ENCODE results near the gene TNRC6C.

TNRC6C gene

DNA sequence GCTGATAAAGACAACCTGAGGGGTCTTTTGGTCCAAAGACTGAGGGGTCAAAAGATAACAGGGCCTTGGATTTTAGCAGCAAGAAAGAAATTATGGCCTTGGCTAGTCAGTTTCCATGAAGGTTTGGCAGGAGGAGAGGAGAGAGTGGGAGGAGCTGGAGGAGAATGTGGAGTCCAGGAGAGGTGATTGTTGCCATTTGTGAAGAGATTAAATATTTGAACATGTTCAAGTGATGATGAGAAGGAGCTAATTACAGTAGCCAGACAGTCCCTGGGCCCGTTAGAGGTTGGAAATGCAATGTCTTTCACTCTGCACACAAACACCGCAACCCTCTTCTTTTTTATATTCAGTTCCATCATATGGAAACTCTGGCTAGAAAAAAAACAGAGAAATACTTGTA is 68.6 kb downstream of the TNRC6C start:
- ATAC-seq, result no peak
- TF ChIP-seq ISL1 (CRISPR knock-in tag; IDR thresholded peaks at IDR 0.05) (no peak), OSR1 (CRISPR knock-in tag; IDR thresholded peaks at IDR 0.05) (no peak), ZNF8 (CRISPR knock-in tag; IDR thresholded peaks at IDR 0.05) (no peak), CSDC2 (CRISPR knock-in tag; IDR thresholded peaks at IDR 0.05) (no peak), BACH2 (CRISPR knock-in tag; IDR thresholded peaks at IDR 0.05; ENCODE audit: borderline replicate concordance) (no peak), ESRRG (CRISPR knock-in tag; IDR thresholded peaks at IDR 0.05) (no peak), PPARA (CRISPR knock-in tag; IDR thresholded peaks at IDR 0.05; ENCODE audit: borderline replicate concordance) (no peak), GLIS3 (CRISPR knock-in tag; IDR thresholded peaks at IDR 0.05) (no peak), ZFP30 (CRISPR knock-in tag; IDR thresholded peaks at IDR 0.05) (no peak), ZNF70 (CRISPR knock-in tag; IDR thresholded peaks at IDR 0.05) (no peak)

GRCh38 chr17:78029697-78030096 is 71.2 kb downstream of the TNRC6C start:
- no peak for ATAC-seq
- TF ChIP-seq, protein P1, sequence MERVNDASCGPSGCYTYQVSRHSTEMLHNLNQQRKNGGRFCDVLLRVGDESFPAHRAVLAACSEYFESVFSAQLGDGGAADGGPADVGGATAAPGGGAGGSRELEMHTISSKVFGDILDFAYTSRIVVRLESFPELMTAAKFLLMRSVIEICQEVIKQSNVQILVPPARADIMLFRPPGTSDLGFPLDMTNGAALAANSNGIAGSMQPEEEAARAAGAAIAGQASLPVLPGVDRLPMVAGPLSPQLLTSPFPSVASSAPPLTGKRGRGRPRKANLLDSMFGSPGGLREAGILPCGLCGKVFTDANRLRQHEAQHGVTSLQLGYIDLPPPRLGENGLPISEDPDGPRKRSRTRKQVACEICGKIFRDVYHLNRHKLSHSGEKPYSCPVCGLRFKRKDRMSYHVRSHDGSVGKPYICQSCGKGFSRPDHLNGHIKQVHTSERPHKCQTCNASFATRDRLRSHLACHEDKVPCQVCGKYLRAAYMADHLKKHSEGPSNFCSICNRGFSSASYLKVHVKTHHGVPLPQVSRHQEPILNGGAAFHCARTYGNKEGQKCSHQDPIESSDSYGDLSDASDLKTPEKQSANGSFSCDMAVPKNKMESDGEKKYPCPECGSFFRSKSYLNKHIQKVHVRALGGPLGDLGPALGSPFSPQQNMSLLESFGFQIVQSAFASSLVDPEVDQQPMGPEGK (CRISPR knock-in tag; IDR thresholded peaks at IDR 0.05; ENCODE audit: borderline replicate concordance), result no peak
- no peak for TF ChIP-seq ZFP30 (CRISPR knock-in tag; IDR thresholded peaks at IDR 0.05)
- no peak for TF ChIP-seq TOX (CRISPR knock-in tag; IDR thresholded peaks at IDR 0.05; ENCODE audit: borderline replicate concordance)
- TF ChIP-seq, protein P2, sequence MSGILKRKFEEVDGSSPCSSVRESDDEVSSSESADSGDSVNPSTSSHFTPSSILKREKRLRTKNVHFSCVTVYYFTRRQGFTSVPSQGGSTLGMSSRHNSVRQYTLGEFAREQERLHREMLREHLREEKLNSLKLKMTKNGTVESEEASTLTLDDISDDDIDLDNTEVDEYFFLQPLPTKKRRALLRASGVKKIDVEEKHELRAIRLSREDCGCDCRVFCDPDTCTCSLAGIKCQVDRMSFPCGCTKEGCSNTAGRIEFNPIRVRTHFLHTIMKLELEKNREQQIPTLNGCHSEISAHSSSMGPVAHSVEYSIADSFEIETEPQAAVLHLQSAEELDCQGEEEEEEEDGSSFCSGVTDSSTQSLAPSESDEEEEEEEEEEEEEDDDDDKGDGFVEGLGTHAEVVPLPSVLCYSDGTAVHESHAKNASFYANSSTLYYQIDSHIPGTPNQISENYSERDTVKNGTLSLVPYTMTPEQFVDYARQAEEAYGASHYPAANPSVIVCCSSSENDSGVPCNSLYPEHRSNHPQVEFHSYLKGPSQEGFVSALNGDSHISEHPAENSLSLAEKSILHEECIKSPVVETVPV (CRISPR knock-in tag; IDR thresholded peaks at IDR 0.05), result no peak
- TF ChIP-seq ARNTL (CRISPR knock-in tag; IDR thresholded peaks at IDR 0.05; ENCODE audit: borderline replicate concordance, low read depth), result no peak
- TF ChIP-seq POU6F1 (CRISPR knock-in tag; IDR thresholded peaks at IDR 0.05; ENCODE audit: borderline replicate concordance, low read depth), result no peak
- TF ChIP-seq ISL1 (CRISPR knock-in tag; IDR thresholded peaks at IDR 0.05), result no peak
- TF ChIP-seq ZNF565 (CRISPR knock-in tag; conservative IDR thresholded peaks at IDR 0.05; ENCODE audit: low read depth), result no peak
- TF ChIP-seq OSR1 (CRISPR knock-in tag; IDR thresholded peaks at IDR 0.05), result no peak
- TF ChIP-seq PPARA (CRISPR knock-in tag; IDR thresholded peaks at IDR 0.05; ENCODE audit: borderline replicate concordance), result no peak
- TF ChIP-seq ZNF70 (CRISPR knock-in tag; IDR thresholded peaks at IDR 0.05), result no peak
- TF ChIP-seq, protein P3, sequence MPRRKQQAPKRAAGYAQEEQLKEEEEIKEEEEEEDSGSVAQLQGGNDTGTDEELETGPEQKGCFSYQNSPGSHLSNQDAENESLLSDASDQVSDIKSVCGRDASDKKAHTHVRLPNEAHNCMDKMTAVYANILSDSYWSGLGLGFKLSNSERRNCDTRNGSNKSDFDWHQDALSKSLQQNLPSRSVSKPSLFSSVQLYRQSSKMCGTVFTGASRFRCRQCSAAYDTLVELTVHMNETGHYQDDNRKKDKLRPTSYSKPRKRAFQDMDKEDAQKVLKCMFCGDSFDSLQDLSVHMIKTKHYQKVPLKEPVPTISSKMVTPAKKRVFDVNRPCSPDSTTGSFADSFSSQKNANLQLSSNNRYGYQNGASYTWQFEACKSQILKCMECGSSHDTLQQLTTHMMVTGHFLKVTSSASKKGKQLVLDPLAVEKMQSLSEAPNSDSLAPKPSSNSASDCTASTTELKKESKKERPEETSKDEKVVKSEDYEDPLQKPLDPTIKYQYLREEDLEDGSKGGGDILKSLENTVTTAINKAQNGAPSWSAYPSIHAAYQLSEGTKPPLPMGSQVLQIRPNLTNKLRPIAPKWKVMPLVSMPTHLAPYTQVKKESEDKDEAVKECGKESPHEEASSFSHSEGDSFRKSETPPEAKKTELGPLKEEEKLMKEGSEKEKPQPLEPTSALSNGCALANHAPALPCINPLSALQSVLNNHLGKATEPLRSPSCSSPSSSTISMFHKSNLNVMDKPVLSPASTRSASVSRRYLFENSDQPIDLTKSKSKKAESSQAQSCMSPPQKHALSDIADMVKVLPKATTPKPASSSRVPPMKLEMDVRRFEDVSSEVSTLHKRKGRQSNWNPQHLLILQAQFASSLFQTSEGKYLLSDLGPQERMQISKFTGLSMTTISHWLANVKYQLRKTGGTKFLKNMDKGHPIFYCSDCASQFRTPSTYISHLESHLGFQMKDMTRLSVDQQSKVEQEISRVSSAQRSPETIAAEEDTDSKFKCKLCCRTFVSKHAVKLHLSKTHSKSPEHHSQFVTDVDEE (CRISPR knock-in tag; IDR thresholded peaks at IDR 0.05), result no peak
- no peak for TF ChIP-seq ZC3H10 (CRISPR knock-in tag; IDR thresholded peaks at IDR 0.05)

- ATAC-seq, result no peak
- TF ChIP-seq GLIS3 (CRISPR knock-in tag; IDR thresholded peaks at IDR 0.05) (no peak), TOX (CRISPR knock-in tag; IDR thresholded peaks at IDR 0.05; ENCODE audit: borderline replicate concordance) (no peak), OSR1 (CRISPR knock-in tag; IDR thresholded peaks at IDR 0.05) (no peak), SNAI2 (CRISPR knock-in tag; IDR thresholded peaks at IDR 0.05) (no peak), ZNF70 (CRISPR knock-in tag; IDR thresholded peaks at IDR 0.05) (no peak), PPARA (CRISPR knock-in tag; IDR thresholded peaks at IDR 0.05; ENCODE audit: borderline replicate concordance) (no peak), TCF4 (CRISPR knock-in tag; IDR thresholded peaks at IDR 0.05; ENCODE audit: borderline replicate concordance) (no peak), ZFP3 (CRISPR knock-in tag; IDR thresholded peaks at IDR 0.05) (no peak)
- TF ChIP-seq, protein P2 (CRISPR knock-in tag; IDR thresholded peaks at IDR 0.05), result no peak
- TF ChIP-seq, protein P3 (CRISPR knock-in tag; IDR thresholded peaks at IDR 0.05), result no peak
- TF ChIP-seq, protein P1 (CRISPR knock-in tag; IDR thresholded peaks at IDR 0.05; ENCODE audit: borderline replicate concordance), result no peak
- TF ChIP-seq, protein P4, sequence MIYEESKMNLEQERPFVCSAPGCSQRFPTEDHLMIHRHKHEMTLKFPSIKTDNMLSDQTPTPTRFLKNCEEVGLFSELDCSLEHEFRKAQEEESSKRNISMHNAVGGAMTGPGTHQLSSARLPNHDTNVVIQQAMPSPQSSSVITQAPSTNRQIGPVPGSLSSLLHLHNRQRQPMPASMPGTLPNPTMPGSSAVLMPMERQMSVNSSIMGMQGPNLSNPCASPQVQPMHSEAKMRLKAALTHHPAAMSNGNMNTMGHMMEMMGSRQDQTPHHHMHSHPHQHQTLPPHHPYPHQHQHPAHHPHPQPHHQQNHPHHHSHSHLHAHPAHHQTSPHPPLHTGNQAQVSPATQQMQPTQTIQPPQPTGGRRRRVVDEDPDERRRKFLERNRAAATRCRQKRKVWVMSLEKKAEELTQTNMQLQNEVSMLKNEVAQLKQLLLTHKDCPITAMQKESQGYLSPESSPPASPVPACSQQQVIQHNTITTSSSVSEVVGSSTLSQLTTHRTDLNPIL (CRISPR knock-in tag; IDR thresholded peaks at IDR 0.05; ENCODE audit: low read depth), result no peak
Observed at GRCh38 chr17:78031435-78031834, 72.9 kb downstream of the TNRC6C start.

Data from SK-N-SH treated with all-trans-retinoic acid at 6 μM for 48 hours (cell line).